HepG2 (cell line): ENCODE data around the gene NXPE1. TPM values are rescaled to one million over a fixed set of nuclear protein-coding genes. Genes with fewer than 3 reads are reported as not detected.

Experiments used
- ATAC-seq: fragments of 200-7000 bp; cut with Tn5 transposase; 3 replicates; pipeline ENCODE4 v1.9.1; 2020; ENCODE audit warnings: mild to moderate bottlenecking, moderate library complexity
- BruUV-seq: library from RNA; stranded (reverse); fragments of 400-500 nt; replicated peaks from 2 replicates; lab custom pipeline; 2021; lab: Mats Ljungman, UMichigan
- CTCF ChIA-PET: fragments of 300-600 bp; formaldehyde crosslinking; extraction: SDS; loops from one replicate; lab custom pipeline; 2021; ENCODE audit warnings: low total read pairs, inconsistent platforms, low intra/inter-chr PET ratio; lab: Yijun Ruan, JAX
- POLR2A ChIA-PET: fragments of 350-600 bp; sonication (Branson Sonifier 250); formaldehyde crosslinking; loops from one replicate; lab custom pipeline; 2020; ENCODE audit warnings: antibody characterized with exemption, inconsistent platforms; lab: Yijun Ruan, JAX
- DNase-seq: peaks from one replicate; pipeline ENCODE4 v3.0.0-alpha.2; 2015; ENCODE audit warnings: low spot score
- FAIRE-seq: peaks from 3 replicates; lab custom pipeline; 2011; peaks lifted over from hg19 to GRCh38; lab: Jason Lieb, UNC
- H2AFZ ChIP-seq: one replicate; pipeline ENCODE4 v1.6.1; 2011; ENCODE audit warnings: low read length, inconsistent platforms
- H3K27ac ChIP-seq: fragments of 300-600 bp; 3 replicates; pipeline ENCODE4 v1.8.0; 2011; ENCODE audit warnings: mixed run types, mild to moderate bottlenecking, mixed read lengths, low read length, inconsistent platforms; ENCODE audit not compliant: insufficient read depth; ENCODE audit errors: extremely low read length
- H3K27me3 ChIP-seq, 2 experiments: fragments of 200-600 bp in 1 of 2; 2 replicates in 1 of 2; 3 replicates in 1 of 2; pipeline versions ENCODE4 v1.6.0 to v1.8.0; 2011; ENCODE audit warnings: low read length in 2 of 2, mild to moderate bottlenecking in 2 of 2, moderate library complexity in 2 of 2, inconsistent platforms in 1 of 2; ENCODE audit not compliant: insufficient read depth in 2 of 2, control insufficient read depth in 1 of 2
- H3K36me3 ChIP-seq, 2 experiments: fragments of 200-600 bp in 1 of 2; replicated peaks in 1 of 2; 2 replicates in 1 of 2; 3 replicates in 1 of 2; pipeline versions ENCODE4 v1.5.1 to v1.8.0; 2011; ENCODE audit warnings: low read length in 2 of 2, inconsistent platforms in 1 of 2; ENCODE audit not compliant: insufficient read depth in 2 of 2, control insufficient read depth in 1 of 2
- H3K4me1 ChIP-seq: 2 replicates; pipeline ENCODE4 v1.5.1; 2012; ENCODE audit warnings: low read length, inconsistent platforms; ENCODE audit not compliant: insufficient read depth
- H3K4me2 ChIP-seq: 2 replicates; pipeline ENCODE4 v1.6.0; 2011; ENCODE audit warnings: low read depth, low read length, inconsistent platforms
- H3K4me3 ChIP-seq, 3 experiments: fragments of 200-600 bp in 1 of 3; sonication (generic), shearing (Covaris generic) in 1 of 3; replicated peaks in 1 of 3; 2 replicates each; pipeline ENCODE4 v1.5.1; 2011 to 2016; ENCODE audit warnings: low read length in 3 of 3, inconsistent platforms in 2 of 3, low read depth in 2 of 3, mild to moderate bottlenecking in 2 of 3, control low read depth in 1 of 3, mixed read lengths in 1 of 3; ENCODE audit not compliant: insufficient read depth in 1 of 3
- H3K79me2 ChIP-seq: one replicate; pipeline ENCODE4 v1.6.1; 2011; ENCODE audit warnings: low read length, inconsistent platforms; ENCODE audit not compliant: insufficient read depth
- H3K9ac ChIP-seq: 2 replicates; pipeline ENCODE4 v1.6.0; 2011; ENCODE audit warnings: mild to moderate bottlenecking, low read depth, low read length, inconsistent platforms; ENCODE audit not compliant: insufficient read depth
- H3K9me3 ChIP-seq: 2 replicates; pipeline ENCODE4 v1.5.1; 2012; ENCODE audit warnings: mild to moderate bottlenecking, low read length
- H4K20me1 ChIP-seq: 2 replicates; pipeline ENCODE4 v1.6.0; 2011; ENCODE audit warnings: inconsistent platforms, mild to moderate bottlenecking, low read length, moderate library complexity; ENCODE audit not compliant: insufficient read depth
- ETV5 ChIP-seq: IDR thresholded peaks from 2 replicates; pipeline ENCODE4 v1.6.1; 2018; ENCODE audit warnings: missing biosample characterization, missing genetic modification reagents, inconsistent platforms, borderline replicate concordance
- GPN1 ChIP-seq: sonication (generic); formaldehyde crosslinking; IDR thresholded peaks from 2 replicates; pipeline ENCODE4 v1.5.1; 2020; ENCODE audit warnings: missing genetic modification reagents, borderline replicate concordance
- MAZ ChIP-seq, 2 experiments: sonication (generic) in 1 of 2; formaldehyde crosslinking in 1 of 2; IDR thresholded peaks; 2 replicates each; pipeline versions ENCODE4 v1.5.0 to v1.6.1; 2012 to 2020; ENCODE audit warnings: low read depth in 2 of 2, mild to moderate bottlenecking in 2 of 2, borderline replicate concordance in 1 of 2, improper control_type of control experiment in 1 of 2, low read length in 1 of 2, missing genetic modification reagents in 1 of 2, moderate library complexity in 1 of 2
- PHF20 ChIP-seq: sonication (generic); formaldehyde crosslinking; IDR thresholded peaks from 2 replicates; pipeline ENCODE4 v1.5.0; 2020; ENCODE audit warnings: mild to moderate bottlenecking, missing genetic modification reagents
- PRPF4 ChIP-seq: fragments of 200-400 bp; formaldehyde crosslinking; IDR thresholded peaks from 2 replicates; pipeline ENCODE4 v1.6.1; 2016; ENCODE audit warnings: low read length, low read depth; ENCODE audit not compliant: poor library complexity, severe bottlenecking
- RARA ChIP-seq: IDR thresholded peaks from 2 replicates; pipeline ENCODE4 v1.6.1; 2016; ENCODE audit warnings: missing genetic modification reagents, missing compliant biosample characterization
- SMC3 ChIP-seq: IDR thresholded peaks from 2 replicates; pipeline ENCODE4 v1.6.1; 2011; ENCODE audit warnings: low read length, improper control_type of control experiment
- SP1 ChIP-seq, 2 experiments: fragments of 450-650 bp in 1 of 2; sonication (generic) in 1 of 2; formaldehyde crosslinking in 1 of 2; IDR thresholded peaks; 2 replicates each; pipeline versions ENCODE4 v1.4.0 to v1.6.1; 2016 to 2020; ENCODE audit warnings: missing genetic modification reagents in 1 of 2
- YY1 ChIP-seq: IDR thresholded peaks from 2 replicates; pipeline ENCODE4 v1.6.1; 2011; ENCODE audit warnings: low read length, low read depth, moderate library complexity, mild to moderate bottlenecking; ENCODE audit not compliant: insufficient read depth, insufficient replicate concordance
- ZNF234 ChIP-seq: sonication (generic); formaldehyde crosslinking; conservative IDR thresholded peaks from 2 replicates; pipeline ENCODE4 v1.5.1; 2020; ENCODE audit warnings: mild to moderate bottlenecking, missing genetic modification reagents
- ZNF879 ChIP-seq: sonication (generic); formaldehyde crosslinking; IDR thresholded peaks from 2 replicates; pipeline ENCODE4 v1.8.1; 2023; ENCODE audit warnings: missing genetic modification reagents
- ZZZ3 ChIP-seq: sonication (generic); formaldehyde crosslinking; IDR thresholded peaks from 2 replicates; pipeline ENCODE4 v1.4.0; 2020; ENCODE audit warnings: missing genetic modification reagents, mild to moderate bottlenecking, borderline replicate concordance
- WGBS: methylation state at CpG from one replicate; pipeline ENCODE4 v1.1.6; 2017; ENCODE audit warnings: low lambda C conversion rate; 5-methylcytosine and 5-hydroxymethylcytosine counted together
- in situ Hi-C: cut with HindIII; loops from 2 replicates; pipeline ENCODE4 v1.10.0; 2017; ENCODE audit warnings: low pct_unique_long_range_greater_than_20kb; ENCODE audit not compliant: extremely low pct_ligation_motif_present
- intact Hi-C: fragments of 100-400 bp; cut with micrococcal nuclease; formaldehyde crosslinking; loops from one replicate; pipeline ENCODE4 v1.10.0; 2022; ENCODE audit not compliant: unreplicated experiment
- polyA plus RNA-seq, 8 experiments: library from polyadenylated mRNA; depleted of rRNA in 3 of 8; stranded (reverse) in 7 of 8; unstranded in 1 of 8; fragments of >200 nt; fragmentation: Illumina TruSeq in 4 of 8; extraction: Trizol in 4 of 8; gene quantifications; 2 replicates each; pipeline versions ENCODE4 v1.2.1 to v1.2.3, GENCODE V29; 2011 to 2016; ENCODE audit warnings: low read depth in 4 of 8, missing spikeins in 1 of 8, mixed read lengths in 1 of 8; ENCODE audit not compliant: insufficient read depth in 1 of 8
- total RNA-seq, 5 experiments: library from RNA; depleted of rRNA; stranded (reverse); fragments of >200 nt; fragmentation: Illumina TruSeq; extraction: Trizol; gene quantifications; 2 replicates each; pipeline ENCODE4 v1.2.3, GENCODE V29; 2016; ENCODE audit warnings: low read depth in 1 of 5
- TF ChIP-seq, protein P1 (sequence below): sonication (generic); formaldehyde crosslinking; IDR thresholded peaks from 2 replicates; pipeline ENCODE4 v1.4.0; 2020; ENCODE audit warnings: mild to moderate bottlenecking, low read depth, missing genetic modification reagents
- TF ChIP-seq, protein P2 (sequence below): sonication (generic); formaldehyde crosslinking; conservative IDR thresholded peaks from 2 replicates; pipeline ENCODE4 v1.4.0; 2020; ENCODE audit warnings: mild to moderate bottlenecking, missing genetic modification reagents, moderate library complexity

NXPE1 gene
- total and polyA plus RNA-seq, 2 of the 13 experiments (the other 11 are each of a cell fraction or from before 2014, with no cell fraction given) = not detected

DNA sequence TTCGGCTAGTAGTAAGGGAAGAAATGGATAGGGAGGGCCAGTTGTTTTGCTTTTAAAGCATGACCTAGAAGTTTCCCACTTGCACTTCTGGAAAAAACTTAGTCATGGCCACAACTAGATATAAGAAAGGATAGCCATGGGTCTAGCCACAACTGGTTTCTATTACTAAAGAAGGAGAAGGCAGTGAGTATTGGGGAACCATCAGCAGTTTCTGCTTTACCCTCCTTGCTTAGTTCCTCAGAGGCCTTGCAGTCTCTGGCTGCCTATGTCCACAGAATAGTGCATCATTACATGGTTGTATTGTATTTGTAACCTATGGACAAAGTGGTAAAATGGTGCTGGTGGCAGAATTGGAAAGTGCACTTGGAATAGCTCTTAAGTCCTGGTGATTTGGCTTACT lies 35.6 kb downstream of the NXPE1 start (continued):
- no peak for TF ChIP-seq PRPF4
- no peak for TF ChIP-seq PHF20 (CRISPR knock-in tag)
- TF ChIP-seq, protein P1, sequence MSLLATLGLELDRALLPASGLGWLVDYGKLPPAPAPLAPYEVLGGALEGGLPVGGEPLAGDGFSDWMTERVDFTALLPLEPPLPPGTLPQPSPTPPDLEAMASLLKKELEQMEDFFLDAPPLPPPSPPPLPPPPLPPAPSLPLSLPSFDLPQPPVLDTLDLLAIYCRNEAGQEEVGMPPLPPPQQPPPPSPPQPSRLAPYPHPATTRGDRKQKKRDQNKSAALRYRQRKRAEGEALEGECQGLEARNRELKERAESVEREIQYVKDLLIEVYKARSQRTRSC (CRISPR knock-in tag) = no peak
- no peak for TF ChIP-seq ETV5 (CRISPR knock-in tag)
- TF ChIP-seq SP1 (IDR thresholded peaks at IDR 0.05) = no peak
- TF ChIP-seq SP1 (CRISPR knock-in tag; IDR thresholded peaks at IDR 0.05) = no peak

DNA sequence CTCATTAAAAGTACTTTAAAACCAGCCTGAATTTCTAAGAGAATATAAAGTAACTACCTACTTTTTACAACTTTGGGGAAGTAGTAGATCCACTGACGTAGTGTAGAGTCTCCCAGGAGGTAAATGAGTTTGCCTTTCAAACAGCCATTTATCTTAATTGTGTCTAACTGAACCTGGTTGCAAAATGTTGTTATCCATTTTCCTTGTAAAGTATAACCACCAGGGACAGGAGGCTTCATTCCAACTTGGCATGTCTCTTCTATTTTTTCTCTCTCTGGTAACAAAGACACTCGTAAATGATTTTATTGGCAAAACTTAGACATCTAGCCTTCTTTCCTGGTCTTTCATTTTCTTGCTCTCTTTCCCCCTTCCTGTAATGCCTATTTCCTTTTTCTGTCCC lies 36.9 kb downstream of the NXPE1 start:
- no peaks in the 10 kb centered on the region for H3K36me3 ChIP-seq
- CTCF ChIA-PET = no interaction called here
- POLR2A ChIA-PET = no interaction called here
- no peaks in the 10 kb centered on the region for H3K79me2 ChIP-seq
- H3K9ac ChIP-seq = no peak overlapping the region
- TF ChIP-seq RARA (CRISPR knock-in tag) (no peak), SMC3 (no peak)
- TF ChIP-seq, all 625 proteins: peak for 0
- Histone ChIP-seq H3K4me1 (no peaks in the 10 kb centered on the region), H4K20me1 (no peaks in the 10 kb centered on the region), H3K4me2 (no peak overlapping the region), H3K27me3 (no peaks in the 10 kb centered on the region), H2AFZ (no peak overlapping the region), H3K27ac (no peak overlapping the region), H3K4me3 (no peak overlapping the region), H3K9me3 (peaks cover 9% of the 10 kb centered on the region; the same call in 1 of the 2 replicates)
- in situ Hi-C loops (no loop called here), intact Hi-C loops (no loop called here)
- no peak for FAIRE-seq
- no peak for ATAC-seq
- no TSS peak for BruUV-seq
- WGBS = 0% methylated on average over 2 of the region's 2 CpGs
- DNase-seq = no peak

DNA sequence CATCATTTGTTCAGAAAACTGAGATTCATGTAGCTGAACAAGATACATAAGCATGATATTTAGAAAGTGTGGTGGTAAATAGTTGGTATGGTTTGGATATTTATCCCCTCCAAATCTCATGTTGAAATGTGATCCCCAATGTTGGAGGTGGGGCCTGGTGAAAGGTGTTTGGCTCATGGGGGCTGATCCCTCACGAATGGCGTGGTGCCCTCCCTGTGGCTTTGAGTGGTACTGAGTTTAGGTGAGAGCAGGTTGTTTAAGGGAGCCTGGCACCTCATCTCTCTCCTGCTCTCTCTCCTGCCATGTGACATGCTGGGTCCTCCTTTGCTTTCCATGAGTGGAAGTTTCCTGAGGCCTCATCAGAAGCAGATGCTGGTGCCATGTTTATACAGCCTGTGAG lies 48.1 kb downstream of the NXPE1 start:
- Histone ChIP-seq H3K9ac (no peak overlapping the region), H3K27ac (no peak overlapping the region), H3K36me3 (no peaks in the 10 kb centered on the region), H3K79me2 (no peaks in the 10 kb centered on the region), H4K20me1 (no peaks in the 10 kb centered on the region), H3K4me1 (no peaks in the 10 kb centered on the region), H3K9me3 (no peaks in the 10 kb centered on the region), H2AFZ (no peak overlapping the region), H3K4me2 (no peak overlapping the region), H3K27me3 (no peaks in the 10 kb centered on the region), H3K4me3 (no peak overlapping the region)
- TF ChIP-seq ZZZ3 (CRISPR knock-in tag) (no peak), GPN1 (CRISPR knock-in tag) (no peak), ZNF879 (CRISPR knock-in tag) (no peak), YY1 (no peak), ZNF234 (CRISPR knock-in tag) (no peak), MAZ (IDR thresholded peaks at IDR 0.05; ENCODE audit: borderline replicate concordance, low read depth, low read length) (no peak), MAZ (CRISPR knock-in tag; IDR thresholded peaks at IDR 0.05; ENCODE audit: low read depth) (no peak)
- TF ChIP-seq, protein P2, sequence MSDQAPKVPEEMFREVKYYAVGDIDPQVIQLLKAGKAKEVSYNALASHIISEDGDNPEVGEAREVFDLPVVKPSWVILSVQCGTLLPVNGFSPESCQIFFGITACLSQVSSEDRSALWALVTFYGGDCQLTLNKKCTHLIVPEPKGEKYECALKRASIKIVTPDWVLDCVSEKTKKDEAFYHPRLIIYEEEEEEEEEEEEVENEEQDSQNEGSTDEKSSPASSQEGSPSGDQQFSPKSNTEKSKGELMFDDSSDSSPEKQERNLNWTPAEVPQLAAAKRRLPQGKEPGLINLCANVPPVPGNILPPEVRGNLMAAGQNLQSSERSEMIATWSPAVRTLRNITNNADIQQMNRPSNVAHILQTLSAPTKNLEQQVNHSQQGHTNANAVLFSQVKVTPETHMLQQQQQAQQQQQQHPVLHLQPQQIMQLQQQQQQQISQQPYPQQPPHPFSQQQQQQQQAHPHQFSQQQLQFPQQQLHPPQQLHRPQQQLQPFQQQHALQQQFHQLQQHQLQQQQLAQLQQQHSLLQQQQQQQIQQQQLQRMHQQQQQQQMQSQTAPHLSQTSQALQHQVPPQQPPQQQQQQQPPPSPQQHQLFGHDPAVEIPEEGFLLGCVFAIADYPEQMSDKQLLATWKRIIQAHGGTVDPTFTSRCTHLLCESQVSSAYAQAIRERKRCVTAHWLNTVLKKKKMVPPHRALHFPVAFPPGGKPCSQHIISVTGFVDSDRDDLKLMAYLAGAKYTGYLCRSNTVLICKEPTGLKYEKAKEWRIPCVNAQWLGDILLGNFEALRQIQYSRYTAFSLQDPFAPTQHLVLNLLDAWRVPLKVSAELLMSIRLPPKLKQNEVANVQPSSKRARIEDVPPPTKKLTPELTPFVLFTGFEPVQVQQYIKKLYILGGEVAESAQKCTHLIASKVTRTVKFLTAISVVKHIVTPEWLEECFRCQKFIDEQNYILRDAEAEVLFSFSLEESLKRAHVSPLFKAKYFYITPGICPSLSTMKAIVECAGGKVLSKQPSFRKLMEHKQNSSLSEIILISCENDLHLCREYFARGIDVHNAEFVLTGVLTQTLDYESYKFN = no peak
- in situ Hi-C loops = no loop called here
- FAIRE-seq (no peak), DNase-seq (no peak), ATAC-seq (no peak)
- ChIA-PET CTCF (no interaction called here), POLR2A (no interaction called here)
- no TSS peak for BruUV-seq
- intact Hi-C loops = no loop called here
- no CpG with 5 or more reads among the region's 2 CpGs for WGBS
